C4-2B (cell line): ENCODE results near the gene MB.

Experiments
- CTCF ChIP-seq: fragments of 450-650 bp; conservative IDR thresholded peaks from 2 replicates; pipeline ENCODE4 v1.5.1; 2017; ENCODE audit warnings: mild to moderate bottlenecking
- ZFX ChIP-seq: fragments of 450-650 bp; IDR thresholded peaks from 2 replicates; pipeline ENCODE4 v1.6.1; 2017

GRCh38 chr22:35619336-35620094 is 2.4 kb upstream of the MB start:
- no peak for TF ChIP-seq CTCF
- TF ChIP-seq ZFX: no peak
